K562 (cell line): ENCODE data around the gene VEZF1. TPM values are rescaled to one million over a fixed set of nuclear protein-coding genes. Genes with fewer than 3 reads are reported as not detected.
A peak's percentile ranks its signal among the peaks of the same experiment; 100 is the strongest.

Experiments
- HNRNPH1 ChIP-seq: fragments of 200-400 bp; formaldehyde crosslinking; optimal IDR thresholded peaks from 2 replicates; pipeline ENCODE3; 2017; ENCODE audit warnings: low read depth, mild to moderate bottlenecking, low read length, moderate library complexity
- KLF10 ChIP-seq: fragments of 250-450 bp; sonication (Bioruptor Pico); IDR thresholded peaks from 2 replicates; pipeline ENCODE4 v1.6.1; 2021; ENCODE audit warnings: matching md5 sums
- MECOM ChIP-seq: fragments of 250-450 bp; sonication (Bioruptor Pico); IDR thresholded peaks from 2 replicates; pipeline ENCODE4 v1.8.0; 2022; ENCODE audit warnings: inconsistent platforms
- NELFE ChIP-seq: IDR thresholded peaks from 2 replicates; pipeline ENCODE4 v1.6.1; 2011; ENCODE audit warnings: mild to moderate bottlenecking; ENCODE audit not compliant: insufficient read depth, insufficient read length
- NFIC ChIP-seq: fragments of 450-650 bp; IDR thresholded peaks from 2 replicates; pipeline ENCODE4 v1.6.1; 2017; ENCODE audit warnings: mild to moderate bottlenecking, inconsistent platforms
- PCBP1 ChIP-seq: fragments of 200-400 bp; formaldehyde crosslinking; IDR thresholded peaks from 2 replicates; pipeline ENCODE4 v1.6.1; 2018; ENCODE audit warnings: mild to moderate bottlenecking, low read depth, low read length; ENCODE audit not compliant: poor library complexity, severe bottlenecking
- RBBP5 ChIP-seq: fragments of 200-600 bp; sonication (generic); IDR thresholded peaks from 2 replicates; pipeline ENCODE4 v1.6.1; 2012; ENCODE audit warnings: borderline replicate concordance, mild to moderate bottlenecking, low read length, control low read depth, inconsistent platforms; ENCODE audit not compliant: insufficient read depth, poor library complexity, severe bottlenecking
- SMAD3 ChIP-seq: fragments of 450-650 bp; formaldehyde crosslinking; conservative IDR thresholded peaks from 2 replicates; pipeline ENCODE4 v1.4.0; 2020; ENCODE audit warnings: mild to moderate bottlenecking
- STAT5B ChIP-seq: fragments of 250-450 bp; sonication (Bioruptor Pico); IDR thresholded peaks from 2 replicates; pipeline ENCODE4 v1.8.0; 2021; ENCODE audit warnings: mild to moderate bottlenecking, inconsistent platforms
- TCF7L2 ChIP-seq: fragments of 150-350 bp; IDR thresholded peaks from 2 replicates; pipeline ENCODE4 v1.6.1; 2016; ENCODE audit warnings: low read depth, mild to moderate bottlenecking, low read length, moderate library complexity
- TCFL5 ChIP-seq: fragments of 250-450 bp; sonication (Bioruptor Pico); conservative IDR thresholded peaks from 2 replicates; pipeline ENCODE4 v1.6.1; 2021; ENCODE audit warnings: mild to moderate bottlenecking, moderate library complexity, matching md5 sums
- XRCC5 ChIP-seq: fragments of 200-400 bp; formaldehyde crosslinking; IDR thresholded peaks from 2 replicates; pipeline ENCODE4 v1.6.1; 2017; ENCODE audit warnings: low read depth, mild to moderate bottlenecking, low read length
- YY1 ChIP-seq, 3 experiments: IDR thresholded peaks; 2 replicates each; pipeline ENCODE4 v1.6.1; 2011; ENCODE audit warnings: low read length in 2 of 3, mild to moderate bottlenecking in 2 of 3, moderate library complexity in 2 of 3, borderline replicate concordance in 1 of 3, control low read depth in 1 of 3, low read depth in 1 of 3; ENCODE audit not compliant: insufficient read depth in 3 of 3, insufficient replicate concordance in 2 of 3, control insufficient read depth in 1 of 3, insufficient read length in 1 of 3; ENCODE audit errors: extremely low read depth in 1 of 3
- ZFP36 ChIP-seq: fragments of 150-350 bp; IDR thresholded peaks from 2 replicates; pipeline ENCODE4 v1.6.1; 2018; ENCODE audit warnings: low read length, low read depth; ENCODE audit not compliant: partially characterized antibody
- ZFX ChIP-seq: sonication (generic); formaldehyde crosslinking; IDR thresholded peaks from 2 replicates; pipeline ENCODE4 v1.8.0; 2022; ENCODE audit warnings: mild to moderate bottlenecking, missing genetic modification reagents, moderate library complexity
- ZNF124 ChIP-seq: sonication (generic); formaldehyde crosslinking; IDR thresholded peaks from 2 replicates; pipeline ENCODE4 v1.8.1; 2022; ENCODE audit warnings: missing genetic modification reagents
- ZNF232 ChIP-seq: sonication (generic); formaldehyde crosslinking; IDR thresholded peaks from 2 replicates; pipeline ENCODE4 v1.8.0; 2022; ENCODE audit warnings: mild to moderate bottlenecking, missing genetic modification reagents
- ZNF311 ChIP-seq: fragments of 250-450 bp; sonication (Bioruptor Pico); IDR thresholded peaks from 2 replicates; pipeline ENCODE4 v1.4.0; 2020; ENCODE audit warnings: mild to moderate bottlenecking, moderate library complexity
- ZNF408 ChIP-seq: fragments of 250-450 bp; sonication (Bioruptor Pico); IDR thresholded peaks from 2 replicates; pipeline ENCODE4 v1.4.0; 2020; ENCODE audit warnings: low read depth, mild to moderate bottlenecking, moderate library complexity
- ZNF444 ChIP-seq: fragments of 250-450 bp; sonication (Bioruptor Pico); IDR thresholded peaks from 2 replicates; pipeline ENCODE4 v1.4.0; 2020; ENCODE audit warnings: mild to moderate bottlenecking, moderate library complexity
- ZNF780A ChIP-seq: fragments of 250-450 bp; sonication (Bioruptor Pico); IDR thresholded peaks from 2 replicates; pipeline ENCODE4 v1.5.0; 2021; ENCODE audit warnings: mild to moderate bottlenecking
- polyA plus RNA-seq, 8 experiments: library from polyadenylated mRNA; depleted of rRNA in 4 of 8; stranded (reverse) in 5 of 8; unstranded in 3 of 8; fragments of >200 nt; fragmentation: Nextera tagmentation in 2 of 8; fragmentation: Illumina TruSeq in 1 of 8; extraction: Ambion mirVana in 2 of 8; extraction: Trizol in 1 of 8; gene quantifications; 2 replicates each; pipeline versions ENCODE4 v1.2.1 to v1.2.3, GENCODE V29; 2011 to 2014; ENCODE audit warnings: inconsistent platforms in 1 of 8, missing spikeins in 1 of 8
- total RNA-seq, 7 experiments: library from RNA; depleted of rRNA in 6 of 7; stranded (reverse); fragments of >200 nt in 6 of 7; fragmentation: Illumina TruSeq in 2 of 7; extraction: Trizol in 2 of 7; gene quantifications; 2 replicates each; pipeline versions ENCODE4 v1.2.1 to v1.2.3, GENCODE V29; 2011 to 2021; ENCODE audit warnings: low replicate concordance in 1 of 7
- TF ChIP-seq, protein P1 (sequence below): fragments of 250-450 bp; sonication (Bioruptor Pico); IDR thresholded peaks from 2 replicates; pipeline ENCODE4 v1.5.0; 2020; ENCODE audit warnings: mild to moderate bottlenecking
- TF ChIP-seq, protein P2 (sequence below): IDR thresholded peaks from 2 replicates; pipeline ENCODE4 v1.6.1; 2012; ENCODE audit warnings: low read depth, low read length, improper control_type of control experiment, borderline replicate concordance
- TF ChIP-seq, protein P3 (sequence below): sonication (generic); formaldehyde crosslinking; IDR thresholded peaks from 2 replicates; pipeline ENCODE4 v1.8.1; 2023; ENCODE audit warnings: mild to moderate bottlenecking, missing genetic modification reagents, moderate library complexity

The VEZF1 gene
- total and polyA plus RNA-seq, 9 of the 15 experiments (the other 6 are each of a cell fraction or from before 2014, with no cell fraction given): 9.5 to 33.4 (median 22.1) TPM

GRCh38 chr17:58006924-58007780 is 19.1 kb upstream of the VEZF1 start, which contains the start of gene SRSF1 (continued):
- peak; percentile 91 to 98 (median 97) for TF ChIP-seq YY1 (IDR thresholded peaks at IDR 0.05; ENCODE audit: borderline replicate concordance in 1 of 3, control insufficient read depth in 1 of 3, extremely low read depth in 1 of 3, insufficient read depth in 3 of 3, insufficient read length in 1 of 3, insufficient replicate concordance in 2 of 3, low read depth in 1 of 3, low read length in 2 of 3)
- peak; percentile 96 for TF ChIP-seq PCBP1
- no peak for TF ChIP-seq KLF10 (CRISPR knock-in tag)
- TF ChIP-seq ZNF232 (CRISPR knock-in tag): 0 out of 2 replicates have a peak, but pooled peaks have one; percentile 66
- TF ChIP-seq, protein P1, sequence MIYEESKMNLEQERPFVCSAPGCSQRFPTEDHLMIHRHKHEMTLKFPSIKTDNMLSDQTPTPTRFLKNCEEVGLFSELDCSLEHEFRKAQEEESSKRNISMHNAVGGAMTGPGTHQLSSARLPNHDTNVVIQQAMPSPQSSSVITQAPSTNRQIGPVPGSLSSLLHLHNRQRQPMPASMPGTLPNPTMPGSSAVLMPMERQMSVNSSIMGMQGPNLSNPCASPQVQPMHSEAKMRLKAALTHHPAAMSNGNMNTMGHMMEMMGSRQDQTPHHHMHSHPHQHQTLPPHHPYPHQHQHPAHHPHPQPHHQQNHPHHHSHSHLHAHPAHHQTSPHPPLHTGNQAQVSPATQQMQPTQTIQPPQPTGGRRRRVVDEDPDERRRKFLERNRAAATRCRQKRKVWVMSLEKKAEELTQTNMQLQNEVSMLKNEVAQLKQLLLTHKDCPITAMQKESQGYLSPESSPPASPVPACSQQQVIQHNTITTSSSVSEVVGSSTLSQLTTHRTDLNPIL (CRISPR knock-in tag): no peak
- no peak for TF ChIP-seq HNRNPH1
- no peak for TF ChIP-seq MECOM
- TF ChIP-seq ZNF124 (CRISPR knock-in tag): no peak
- no peak for TF ChIP-seq ZFP36
- TF ChIP-seq, protein P2, sequence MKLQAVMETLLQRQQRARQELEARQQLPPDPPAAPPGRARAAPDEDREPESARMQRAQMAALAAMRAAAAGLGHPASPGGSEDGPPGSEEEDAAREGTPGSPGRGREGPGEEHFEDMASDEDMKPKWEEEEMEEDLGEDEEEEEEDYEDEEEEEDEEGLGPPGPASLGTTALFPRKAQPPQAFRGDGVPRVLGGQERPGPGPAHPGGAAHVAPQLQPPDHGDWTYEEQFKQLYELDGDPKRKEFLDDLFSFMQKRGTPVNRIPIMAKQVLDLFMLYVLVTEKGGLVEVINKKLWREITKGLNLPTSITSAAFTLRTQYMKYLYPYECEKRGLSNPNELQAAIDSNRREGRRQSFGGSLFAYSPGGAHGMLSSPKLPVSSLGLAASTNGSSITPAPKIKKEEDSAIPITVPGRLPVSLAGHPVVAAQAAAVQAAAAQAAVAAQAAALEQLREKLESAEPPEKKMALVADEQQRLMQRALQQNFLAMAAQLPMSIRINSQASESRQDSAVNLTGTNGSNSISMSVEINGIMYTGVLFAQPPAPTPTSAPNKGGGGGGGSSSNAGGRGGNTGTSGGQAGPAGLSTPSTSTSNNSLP: no peak
- TF ChIP-seq, protein P3, sequence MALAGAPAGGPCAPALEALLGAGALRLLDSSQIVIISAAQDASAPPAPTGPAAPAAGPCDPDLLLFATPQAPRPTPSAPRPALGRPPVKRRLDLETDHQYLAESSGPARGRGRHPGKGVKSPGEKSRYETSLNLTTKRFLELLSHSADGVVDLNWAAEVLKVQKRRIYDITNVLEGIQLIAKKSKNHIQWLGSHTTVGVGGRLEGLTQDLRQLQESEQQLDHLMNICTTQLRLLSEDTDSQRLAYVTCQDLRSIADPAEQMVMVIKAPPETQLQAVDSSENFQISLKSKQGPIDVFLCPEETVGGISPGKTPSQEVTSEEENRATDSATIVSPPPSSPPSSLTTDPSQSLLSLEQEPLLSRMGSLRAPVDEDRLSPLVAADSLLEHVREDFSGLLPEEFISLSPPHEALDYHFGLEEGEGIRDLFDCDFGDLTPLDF (CRISPR knock-in tag): peak; percentile 100
- peak; percentile 85 for TF ChIP-seq SMAD3 (CRISPR knock-in tag)
- TF ChIP-seq NELFE: no peak
- TF ChIP-seq ZNF311 (CRISPR knock-in tag): no peak; the same call in 1 of the 2 replicates
- TF ChIP-seq TCFL5 (CRISPR knock-in tag): no peak
- no peak for TF ChIP-seq ZNF780A (CRISPR knock-in tag)
- TF ChIP-seq XRCC5: peak; percentile 69; the same call in 1 of the 2 replicates
- TF ChIP-seq RBBP5: peak; percentile 70
- peak; percentile 51; the same call in 1 of the 2 replicates for TF ChIP-seq NFIC
- TF ChIP-seq ZFX (CRISPR knock-in tag): peak; percentile 96
- no peak for TF ChIP-seq ZNF444 (CRISPR knock-in tag)
- TF ChIP-seq STAT5B (CRISPR knock-in tag): no peak
- TF ChIP-seq ZNF408 (CRISPR knock-in tag): no peak
- TF ChIP-seq TCF7L2: 0 out of 2 replicates have a peak, but pooled peaks have one; percentile 41
